Measurements from ENCODE around the gene MEIG1. TPM values are rescaled to one million over a fixed set of nuclear protein-coding genes. Genes with fewer than 3 reads are reported as not detected.
"Not testable (repeated sequence)": the region's sequence is repeated elsewhere in the genome, so short reads cannot be mapped to it uniquely, and the experiment has no call there.

Gene MEIG1
- total RNA-seq, 1 donor from 2014 or later, result not detected

DNA sequence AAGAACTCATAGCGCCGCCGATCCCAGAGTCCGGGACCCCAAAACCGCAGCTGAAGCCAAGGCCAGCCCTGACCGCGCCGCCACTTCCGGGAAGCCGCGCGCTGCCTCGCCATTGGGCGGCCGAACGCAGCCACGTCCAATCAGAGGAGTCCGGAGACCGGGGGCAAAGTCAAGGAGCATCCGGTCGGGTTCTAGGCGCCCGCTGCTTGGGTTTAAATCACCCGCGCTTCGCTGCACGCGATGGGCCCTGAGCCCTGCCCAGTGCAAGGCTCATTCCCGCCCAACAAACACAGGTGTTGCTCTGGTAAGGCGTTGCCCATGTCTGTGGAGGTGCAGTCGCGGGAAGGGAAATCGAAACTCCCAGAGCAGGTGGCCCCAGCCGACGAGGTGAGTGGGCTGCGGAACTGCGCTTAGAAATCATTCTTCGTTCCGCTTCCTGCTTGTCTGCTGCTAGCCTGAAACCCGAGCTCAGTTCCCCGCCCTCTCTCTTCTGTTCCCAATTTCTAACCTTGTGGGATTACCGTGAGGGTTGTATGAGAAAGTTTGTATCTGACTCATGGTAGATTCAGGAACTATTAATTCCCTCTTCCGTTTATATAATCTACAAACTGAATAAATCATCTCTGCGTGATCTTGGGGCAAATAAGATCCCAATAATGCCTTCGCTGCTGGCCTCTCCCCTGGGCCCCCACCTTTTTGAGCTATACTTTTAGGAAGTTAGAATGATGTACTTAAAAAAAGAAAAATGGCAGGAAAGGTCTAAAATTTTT is 5.0 kb upstream of the MEIG1 start, which contains the start of gene DCLRE1C:
TSS of gene DCLRE1C (minus strand) at position 96 of the 770 bp plus-strand sequence. CDS start at position 10, 86 bp downstream.
- peak; percentile 95 for DNase-seq (ENCODE audit: low spot score)

GRCh38 chr10:14954934-14955333 is 4.3 kb upstream of the MEIG1 start:
- DNase-seq (ENCODE audit: low spot score), result no peak

- no peak for DNase-seq (ENCODE audit: low spot score)
Measured at GRCh38 chr10:14958872-14959220, 342 bp upstream of the MEIG1 start.

- DNase-seq (ENCODE audit: low spot score), result no peak
Measured at GRCh38 chr10:14967897-14968296, 8.7 kb downstream of the MEIG1 start.

GRCh38 chr10:14971867-14972448 is 12.8 kb downstream of the MEIG1 start:
- DNase-seq (ENCODE audit: low spot score), result no peak

DNA sequence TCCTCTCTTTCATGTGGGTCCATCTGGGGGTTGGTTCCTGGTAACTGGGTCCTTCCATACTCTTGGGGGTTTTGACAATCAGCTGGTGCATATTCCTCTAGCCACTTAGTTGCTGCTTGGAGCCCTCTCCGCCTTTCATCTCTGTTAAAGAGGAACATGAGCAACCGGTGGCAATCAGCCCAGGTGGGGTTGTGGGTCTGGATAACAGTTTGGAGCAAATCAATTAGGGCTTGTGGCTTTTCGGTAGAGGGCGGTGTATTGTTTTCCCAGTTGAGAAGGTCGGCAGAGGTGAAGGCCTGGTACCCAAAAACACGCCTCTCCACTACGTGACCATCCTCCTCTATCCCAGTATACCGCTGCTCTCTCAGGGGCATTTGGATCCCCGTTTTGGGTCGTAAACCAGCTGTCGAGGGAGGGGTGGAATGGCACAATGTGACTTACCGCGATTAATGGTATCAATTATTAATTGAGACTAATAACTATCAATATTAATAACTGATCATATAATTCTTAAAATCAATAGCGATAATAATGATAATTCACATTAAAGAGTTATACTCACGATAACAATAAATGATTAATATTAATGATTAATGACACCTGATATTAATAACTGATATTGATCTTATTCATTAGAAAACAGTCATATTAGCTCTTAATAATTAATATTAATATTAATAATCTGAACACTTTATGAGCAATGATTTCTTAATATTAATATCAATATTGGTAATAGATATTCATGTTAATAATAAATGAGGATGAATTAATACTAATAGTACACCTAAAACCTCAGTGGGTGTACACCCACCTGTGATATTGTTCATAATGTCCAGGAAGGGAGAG is 15.2 kb downstream of the MEIG1 start:
- not testable (repeated sequence) for DNase-seq (ENCODE audit: low spot score)

- no peak for DNase-seq (ENCODE audit: low spot score)
Measured at GRCh38 chr10:14975672-14976273, 16.6 kb downstream of the MEIG1 start.

- DNase-seq (ENCODE audit: low spot score), result no peak
Measured at GRCh38 chr10:14982744-14983143, 23.6 kb downstream of the MEIG1 start.

GRCh38 chr10:14989552-14989951 is 30.4 kb downstream of the MEIG1 start:
- DNase-seq (ENCODE audit: low spot score), result not testable (repeated sequence)

- DNase-seq (ENCODE audit: low spot score), result not testable (repeated sequence)
Measured at GRCh38 chr10:14991035-14991749, 32.0 kb downstream of the MEIG1 start.

GRCh38 chr10:14992336-14992735 is 33.1 kb downstream of the MEIG1 start:
- DNase-seq (ENCODE audit: low spot score), result not testable (repeated sequence)

DNA sequence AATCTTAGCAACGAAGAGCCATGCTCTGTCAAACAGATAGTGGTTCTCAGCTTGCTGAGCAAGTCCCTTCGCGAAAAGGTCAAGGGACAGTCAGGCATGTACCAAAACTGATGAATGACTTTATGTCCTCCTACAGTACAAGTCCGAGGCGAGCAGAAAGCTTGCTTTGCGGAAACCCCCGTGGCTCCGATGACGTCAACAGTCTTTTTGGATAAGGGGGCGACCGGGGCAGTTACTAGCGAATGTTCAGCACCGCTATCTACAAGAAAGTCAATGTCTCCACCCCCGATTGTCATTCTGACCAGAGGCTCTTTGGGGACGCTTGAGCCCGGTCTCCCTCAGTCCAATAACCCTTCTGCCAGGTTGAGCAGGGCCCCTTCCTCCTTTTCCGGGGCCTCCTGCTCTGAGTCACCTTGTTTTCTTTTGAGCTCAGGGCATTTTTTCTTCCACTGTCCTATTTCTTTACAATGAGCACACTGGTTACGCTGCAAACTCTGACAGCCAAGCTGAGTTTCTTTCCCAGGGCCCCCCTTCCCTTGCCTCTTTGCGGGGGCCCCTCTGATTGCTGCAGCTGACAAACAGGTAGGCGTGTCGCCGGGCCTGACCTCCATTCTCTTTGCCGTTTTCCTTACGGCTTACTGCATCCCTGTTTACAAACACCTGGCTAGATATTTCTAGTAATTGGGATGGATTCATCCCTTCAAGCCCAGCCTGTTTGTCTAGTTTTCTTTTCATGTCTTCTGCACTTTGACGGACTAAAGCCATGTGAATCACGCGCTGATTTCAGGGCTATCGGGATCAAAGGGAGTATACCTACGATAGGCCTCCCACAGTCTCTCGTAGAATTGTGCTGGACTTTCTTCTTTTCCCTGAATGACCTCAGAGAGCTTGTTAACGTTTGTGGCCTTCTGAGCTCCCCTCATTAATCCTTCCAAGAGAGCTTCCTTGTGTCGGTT is 34.6 kb downstream of the MEIG1 start:
- DNase-seq (ENCODE audit: low spot score), result not testable (repeated sequence)

DNA sequence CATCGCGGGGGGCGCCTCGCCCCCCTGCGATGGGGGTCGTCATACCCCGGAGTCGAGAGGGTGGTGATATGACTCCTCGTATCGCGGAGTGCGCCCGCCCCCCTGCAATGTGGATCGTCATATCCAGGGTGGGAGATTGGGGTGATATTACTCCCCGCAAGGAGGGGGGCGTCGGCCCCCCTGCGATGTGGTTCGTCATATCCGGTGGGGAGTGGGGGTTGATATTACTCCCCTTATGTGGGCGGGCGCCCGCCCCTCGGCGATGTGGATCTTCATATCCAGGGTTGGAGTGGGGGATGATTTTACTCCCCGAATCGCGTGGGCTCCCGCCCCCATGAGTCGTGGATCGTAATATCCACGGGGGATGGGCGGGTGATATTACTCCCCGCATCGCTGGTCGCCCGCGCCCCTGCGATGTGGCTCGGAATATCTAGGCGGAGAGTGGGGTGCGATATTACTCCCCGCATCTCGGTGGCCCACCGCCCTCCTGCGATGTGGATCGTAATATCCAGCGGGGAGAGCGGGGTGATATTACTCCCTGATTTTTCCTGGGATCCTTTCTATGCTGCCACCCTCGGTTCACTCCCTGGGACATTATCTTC is 36.9 kb downstream of the MEIG1 start:
- DNase-seq (ENCODE audit: low spot score), result no peak

DNA sequence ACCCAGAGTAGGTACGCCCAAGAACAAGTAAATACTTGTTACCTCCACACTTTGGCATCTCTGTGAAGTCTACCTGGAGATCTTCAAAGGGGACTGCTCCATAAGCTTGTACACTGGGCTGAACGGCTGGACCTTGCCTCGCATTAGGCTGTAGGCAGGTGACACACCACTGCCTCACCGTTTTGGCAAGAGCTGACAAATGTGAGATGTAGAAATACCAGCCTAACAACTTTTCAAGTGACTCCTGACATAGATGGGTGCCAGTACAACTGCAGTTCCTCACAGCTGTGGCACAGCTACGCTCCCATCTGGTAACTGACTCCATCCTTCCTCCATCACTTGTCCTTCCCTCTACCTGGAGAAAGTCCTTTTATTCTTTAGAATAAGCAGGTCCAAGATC is 54.3 kb downstream of the MEIG1 start:
- not testable (repeated sequence) for DNase-seq (ENCODE audit: low spot score)

DNA sequence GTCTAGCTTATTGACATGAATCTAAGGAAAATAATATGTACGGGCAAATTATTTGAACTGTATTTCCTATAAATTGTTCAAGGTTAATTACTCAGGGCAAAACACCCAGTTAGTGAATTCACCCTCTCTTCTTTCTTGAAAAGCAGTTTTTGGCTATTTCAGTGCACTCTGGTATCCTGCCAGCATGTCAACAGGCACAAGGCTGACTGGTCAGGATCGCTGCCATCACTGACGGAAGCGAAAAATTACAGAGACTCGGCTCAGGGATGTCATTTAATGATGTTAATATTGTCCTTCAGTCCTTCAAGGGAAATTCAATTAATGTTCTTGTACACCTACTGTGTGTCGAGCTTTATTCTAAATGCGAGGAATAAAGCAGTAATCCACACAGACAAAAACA is 56.3 kb downstream of the MEIG1 start:
- no peak for DNase-seq (ENCODE audit: low spot score)

GRCh38 chr10:15020966-15021365 is 61.8 kb downstream of the MEIG1 start:
- not testable (repeated sequence) for DNase-seq (ENCODE audit: low spot score)
